BLaER1 treated with 17β-estradiol and CSF1 and Interleukin-3, amounts not matched to agents 10 nM and 100 nM (cell line): ENCODE results near the gene CCDC43.
A peak's percentile ranks its signal among the peaks of the same experiment; 100 is the strongest.
"Not testable (repeated sequence)": the region's sequence is repeated elsewhere in the genome, so short reads cannot be mapped to it uniquely, and the experiment has no call there.

ENCODE experiments used
- H3K27ac ChIP-seq, 11 experiments: shearing (Covaris generic); formaldehyde crosslinking; 2 replicates each; pipeline ENCODE4 v1.8.1; 2022
- H3K27me3 ChIP-seq, 11 experiments: shearing (Covaris generic); formaldehyde crosslinking; 2 replicates each; pipeline ENCODE4 v1.8.1; 2022
- H3K36me3 ChIP-seq, 11 experiments: shearing (Covaris generic); formaldehyde crosslinking; 2 replicates each; pipeline ENCODE4 v1.8.1; 2022
- H3K4me1 ChIP-seq, 10 experiments: shearing (Covaris generic); formaldehyde crosslinking; 2 replicates each; pipeline ENCODE4 v1.8.1; 2022
- H3K4me2 ChIP-seq, 11 experiments: shearing (Covaris generic); formaldehyde crosslinking; 2 replicates each; pipeline ENCODE4 v1.8.1; 2022
- H3K4me3 ChIP-seq, 10 experiments: shearing (Covaris generic); formaldehyde crosslinking; 2 replicates each; pipeline ENCODE4 v1.8.1; 2022
- H3K9ac ChIP-seq, 11 experiments: shearing (Covaris generic); formaldehyde crosslinking; 2 replicates each; pipeline ENCODE4 v1.8.1; 2022
- H3K9me3 ChIP-seq, 11 experiments: shearing (Covaris generic); formaldehyde crosslinking; replicated peaks in 1 of 11; 2 replicates each; pipeline ENCODE4 v1.8.1; 2022
- H4K20me1 ChIP-seq, 11 experiments: shearing (Covaris generic); formaldehyde crosslinking; 2 replicates each; pipeline ENCODE4 v1.8.1; 2022
- Cebpa-rat ChIP-seq, 11 experiments: shearing (Covaris generic); IDR thresholded peaks; 2 replicates each; pipeline ENCODE4 v1.8.1; 2022

Gene CCDC43

GRCh38 chr17:44683303-44683702, 6.3 kb downstream of the CCDC43 start:
- Histone ChIP-seq H3K4me1 (peaks cover 4 to 24% (median 13%) of the 10 kb centered on the region in 10 experiments), H4K20me1 (peaks cover 0 to 18% (median 0%) of the 10 kb centered on the region in 11 experiments; a peak in 3 of 22 replicates), H3K36me3 (peaks cover 58 to 99% (median 90%) of the 10 kb centered on the region in 11 experiments), H3K27ac (peak overlapping the region in 6 of 11 experiments; percentile 23 to 78 (median 70); a peak in 11 of 22 replicates), H3K9ac (peak overlapping the region in 6 of 11 experiments; percentile 8 to 62 (median 24); a peak in 7 of 22 replicates), H3K4me2 (peak overlapping the region in 5 of 11 experiments; percentile 27 to 58 (median 51); a peak in 9 of 22 replicates)
- H3K9me3 ChIP-seq, H3K4me3 ChIP-seq, H3K27me3 ChIP-seq: not testable (repeated sequence)
- peak in 2 of 11 experiments; percentile 52 to 58; a peak in 2 of 22 replicates for TF ChIP-seq Cebpa-rat (IDR thresholded peaks at IDR 0.05)

- Histone ChIP-seq H3K36me3 (peaks cover 39 to 61% (median 50%) of the 10 kb centered on the region in 11 experiments), H3K27ac (no peak overlapping the region), H3K27me3 (no peaks in the 10 kb centered on the region), H3K9me3 (no peaks in the 10 kb centered on the region), H3K4me1 (peaks cover 0 to 13% (median 0%) of the 10 kb centered on the region in 10 experiments; a peak in 3 of 20 replicates), H4K20me1 (no peaks in the 10 kb centered on the region), H3K4me3 (no peak overlapping the region), H3K4me2 (no peak overlapping the region), H3K9ac (no peak overlapping the region)
- TF ChIP-seq Cebpa-rat (IDR thresholded peaks at IDR 0.05) = no peak
These were observed 12.4 kb downstream of the CCDC43 start for GRCh38 chr17:44677136-44677535.

GRCh38 chr17:44673893-44674292, 15.7 kb downstream of the CCDC43 start:
- Histone ChIP-seq H3K36me3 (peaks cover 9 to 29% (median 20%) of the 10 kb centered on the region in 11 experiments; a peak in 21 of 22 replicates), H4K20me1 (no peaks in the 10 kb centered on the region), H3K9me3 (no peaks in the 10 kb centered on the region), H3K4me3 (no peak overlapping the region), H3K27me3 (no peaks in the 10 kb centered on the region), H3K4me1 (peaks cover 0 to 13% (median 0%) of the 10 kb centered on the region in 10 experiments; a peak in 3 of 20 replicates), H3K9ac (no peak overlapping the region), H3K4me2 (no peak overlapping the region), H3K27ac (no peak overlapping the region)
- no peak for TF ChIP-seq Cebpa-rat (IDR thresholded peaks at IDR 0.05)

GRCh38 chr17:44672479-44673093, 17.0 kb downstream of the CCDC43 start:
- Histone ChIP-seq H3K36me3 (peaks cover 0 to 16% (median 7%) of the 10 kb centered on the region in 11 experiments; a peak in 15 of 22 replicates), H3K4me3 (no peak overlapping the region), H3K9me3 (no peaks in the 10 kb centered on the region), H3K27ac (no peak overlapping the region), H3K27me3 (no peaks in the 10 kb centered on the region), H3K4me1 (peaks cover 0 to 13% (median 0%) of the 10 kb centered on the region in 10 experiments; a peak in 3 of 20 replicates), H3K9ac (no peak overlapping the region), H4K20me1 (no peaks in the 10 kb centered on the region), H3K4me2 (no peak overlapping the region)
- TF ChIP-seq Cebpa-rat (IDR thresholded peaks at IDR 0.05) = no peak

DNA sequence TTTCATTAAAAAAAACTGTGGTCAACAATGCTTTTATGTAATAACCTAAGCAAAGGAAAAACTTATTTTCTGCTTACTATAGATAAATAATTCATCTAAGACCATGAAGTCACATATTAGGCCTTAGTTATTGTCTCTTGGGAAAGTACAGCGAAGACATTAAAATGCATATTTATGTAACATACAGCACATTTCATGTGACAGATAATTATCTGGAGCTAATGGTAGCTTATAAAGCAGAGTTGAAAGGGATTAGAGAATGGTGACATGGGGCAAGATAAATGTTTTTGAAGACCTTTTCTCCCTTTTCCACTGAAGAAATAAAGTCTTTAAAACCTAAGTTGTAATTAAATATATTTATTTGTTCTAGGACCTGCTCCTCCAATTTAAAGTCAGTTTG, 23.6 kb downstream of the CCDC43 start:
- no peaks in the 10 kb centered on the region for H3K27me3 ChIP-seq
- no peaks in the 10 kb centered on the region for H4K20me1 ChIP-seq
- H3K9ac ChIP-seq = no peak overlapping the region
- H3K4me2 ChIP-seq = no peak overlapping the region
- no peaks in the 10 kb centered on the region for H3K9me3 ChIP-seq
- no peak for TF ChIP-seq Cebpa-rat (IDR thresholded peaks at IDR 0.05)
- H3K27ac ChIP-seq = no peak overlapping the region
- no peaks in the 10 kb centered on the region for H3K36me3 ChIP-seq
- no peaks in the 10 kb centered on the region for H3K4me1 ChIP-seq
- H3K4me3 ChIP-seq = no peak overlapping the region

- H3K4me3 ChIP-seq = no peak overlapping the region
- H3K27me3 ChIP-seq = no peaks in the 10 kb centered on the region
- H3K4me1 ChIP-seq = no peaks in the 10 kb centered on the region
- H3K9ac ChIP-seq = no peak overlapping the region
- H4K20me1 ChIP-seq = no peaks in the 10 kb centered on the region
- H3K4me2 ChIP-seq = no peak overlapping the region
- TF ChIP-seq Cebpa-rat (IDR thresholded peaks at IDR 0.05) = no peak
- no peak overlapping the region for H3K27ac ChIP-seq
- H3K9me3 ChIP-seq = no peaks in the 10 kb centered on the region
- H3K36me3 ChIP-seq = no peaks in the 10 kb centered on the region
These were observed 24.7 kb downstream of the CCDC43 start for GRCh38 chr17:44664867-44665266.

GRCh38 chr17:44663095-44663494, 26.5 kb downstream of the CCDC43 start:
- Histone ChIP-seq H4K20me1 (no peaks in the 10 kb centered on the region), H3K4me3 (no peak overlapping the region), H3K36me3 (no peaks in the 10 kb centered on the region), H3K9ac (no peak overlapping the region), H3K4me1 (no peaks in the 10 kb centered on the region), H3K9me3 (no peaks in the 10 kb centered on the region), H3K27ac (no peak overlapping the region), H3K27me3 (no peaks in the 10 kb centered on the region), H3K4me2 (no peak overlapping the region)
- TF ChIP-seq Cebpa-rat (IDR thresholded peaks at IDR 0.05) = no peak

DNA sequence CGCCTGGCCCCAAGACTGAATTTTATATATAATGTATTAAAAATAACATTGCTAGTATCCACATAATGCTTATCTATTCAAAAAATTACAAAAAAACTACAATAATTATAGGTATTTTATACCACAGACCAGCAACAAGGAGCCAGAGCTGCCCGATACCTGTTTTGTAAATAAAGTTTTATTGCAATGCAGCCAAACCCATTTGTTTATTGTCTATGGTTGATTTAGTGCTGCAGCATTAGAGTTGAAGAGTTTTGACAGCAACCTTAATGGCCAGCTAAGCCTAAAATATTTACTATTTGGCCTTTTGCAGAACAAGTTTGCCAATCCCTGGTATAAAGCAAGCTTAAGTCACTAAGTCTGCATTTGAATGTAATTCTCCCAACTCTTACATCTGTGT, 27.7 kb downstream of the CCDC43 start:
- H3K27ac ChIP-seq = no peak overlapping the region
- no peaks in the 10 kb centered on the region for H3K36me3 ChIP-seq
- H3K9me3 ChIP-seq = peaks cover 0 to 4% (median 0%) of the 10 kb centered on the region in 11 experiments; a peak in 4 of 22 replicates
- H3K4me3 ChIP-seq = no peak overlapping the region
- H3K4me2 ChIP-seq = no peak overlapping the region
- no peaks in the 10 kb centered on the region for H4K20me1 ChIP-seq
- H3K9ac ChIP-seq = no peak overlapping the region
- H3K27me3 ChIP-seq = no peaks in the 10 kb centered on the region
- no peak for TF ChIP-seq Cebpa-rat (IDR thresholded peaks at IDR 0.05)
- no peaks in the 10 kb centered on the region for H3K4me1 ChIP-seq

- no peak within 1 kb of the TSS for H3K27ac ChIP-seq
- no peak within 1 kb of the TSS for H3K4me2 ChIP-seq
- peaks cover 0 to 17% (median 10%) of the 10 kb centered on the region in 11 experiments; a peak in 14 of 22 replicates for H3K9me3 ChIP-seq
- H3K4me1 ChIP-seq = no peaks in the 10 kb centered on the region
- H3K9ac ChIP-seq = no peak within 1 kb of the TSS
- H3K27me3 ChIP-seq = no peaks in the 10 kb centered on the region
- no peaks in the 10 kb centered on the region for H3K36me3 ChIP-seq
- H3K4me3 ChIP-seq = no peak within 1 kb of the TSS
- no peak for TF ChIP-seq Cebpa-rat (IDR thresholded peaks at IDR 0.05)
- H4K20me1 ChIP-seq = no peaks in the 10 kb centered on the region
These were observed 33.4 kb downstream of the CCDC43 start, which contains the start of gene MEIOC for GRCh38 chr17:44655983-44656710. Gene MEIOC (plus strand): TSS chr17:44656468. CDS start chr17:44656614, 146 bp downstream.
